ENCODE data around the gene RNF149. TPM values are rescaled to one million over a fixed set of nuclear protein-coding genes. Genes with fewer than 3 reads are reported as not detected.
A peak's percentile ranks its signal among the peaks of the same experiment; 100 is the strongest.

Gene RNF149
- total RNA-seq, 1 donor from 2014 or later: 39.9 TPM

- no peak for TF ChIP-seq CTCF (IDR thresholded peaks at IDR 0.05)
- intact Hi-C loops (cut with DNase I): no loop called here
Measured at GRCh38 chr2:101310834-101311695, 2.6 kb upstream of the RNF149 start.

GRCh38 chr2:101310090-101310833 lies 1.8 kb upstream of the RNF149 start:
- no peaks in the 10 kb centered on the region for H3K9me3 ChIP-seq
- no peak for TF ChIP-seq CTCF (IDR thresholded peaks at IDR 0.05)
- peaks cover 3 to 6% of the 10 kb centered on the region in 2 donors for H3K4me1 ChIP-seq
- no peak overlapping the region for H3K27ac ChIP-seq
- H3K27me3 ChIP-seq: no peaks in the 10 kb centered on the region
- intact Hi-C loops (cut with DNase I): no loop called here
- no peak for DNase-seq (ENCODE audit: low spot score in 2 of 2)
- no peak overlapping the region for H3K4me3 ChIP-seq
- no peaks in the 10 kb centered on the region for H3K36me3 ChIP-seq

More at GRCh38 chr2:101310834-101311695, 2.6 kb upstream of the RNF149 start:
- H3K4me3 ChIP-seq: no peak overlapping the region
- H3K9me3 ChIP-seq: no peaks in the 10 kb centered on the region
- no peak for DNase-seq (ENCODE audit: low spot score in 2 of 2)
- no peaks in the 10 kb centered on the region for H3K36me3 ChIP-seq
- H3K4me1 ChIP-seq: peaks cover 0 to 3% of the 10 kb centered on the region in 2 donors
- H3K27me3 ChIP-seq: no peaks in the 10 kb centered on the region
- no peak overlapping the region for H3K27ac ChIP-seq

GRCh38 chr2:101307950-101308431 lies 510 bp downstream of the RNF149 start:
- no peak for DNase-seq (ENCODE audit: low spot score in 2 of 2)
- intact Hi-C loops (cut with DNase I): loop anchor here (1.0 to 10.0 kb wide), 3 partner anchors 56 to 306 kb away; partner anchors contain the start of genes CNOT11, RPL31 and TBC1D8
- H3K36me3 ChIP-seq: no peaks in the 10 kb centered on the region
- no peak for TF ChIP-seq CTCF (IDR thresholded peaks at IDR 0.05)
- peaks cover 3 to 16% of the 10 kb centered on the region in 2 donors for H3K4me1 ChIP-seq
- no peaks in the 10 kb centered on the region for H3K27me3 ChIP-seq
- H3K27ac ChIP-seq: peak overlapping the region; percentile 92 to 94
- peak overlapping the region; percentile 76 to 95 for H3K4me3 ChIP-seq
- no peaks in the 10 kb centered on the region for H3K9me3 ChIP-seq

GRCh38 chr2:101307503-101307902 lies 998 bp downstream of the RNF149 start:
- intact Hi-C loops (cut with DNase I): loop anchor here (5.0 to 10.0 kb wide), 2 partner anchors 153 to 305 kb away; partner anchors contain the start of genes RPL31 and TBC1D8
- Histone ChIP-seq H3K4me3 (peak overlapping the region; percentile 76 to 95), H3K27ac (peak overlapping the region; percentile 92 to 94), H3K36me3 (peaks cover 0 to 2% of the 10 kb centered on the region in 2 donors), H3K4me1 (peaks cover 3 to 17% of the 10 kb centered on the region in 2 donors), H3K9me3 (no peaks in the 10 kb centered on the region), H3K27me3 (no peaks in the 10 kb centered on the region)
- no peak for TF ChIP-seq CTCF (IDR thresholded peaks at IDR 0.05)
- no peak for DNase-seq (ENCODE audit: low spot score in 2 of 2)

GRCh38 chr2:101306410-101306809 lies 2.1 kb downstream of the RNF149 start:
- Histone ChIP-seq H3K36me3 (peaks cover 0 to 3% of the 10 kb centered on the region in 2 donors), H3K4me1 (peaks cover 3 to 20% of the 10 kb centered on the region in 2 donors), H3K4me3 (peak overlapping the region; percentile 76 to 95), H3K9me3 (no peaks in the 10 kb centered on the region), H3K27me3 (no peaks in the 10 kb centered on the region), H3K27ac (peak overlapping the region; percentile 92 to 94)
- intact Hi-C loops (cut with DNase I): loop anchor here (5.0 to 10.0 kb wide), 2 partner anchors 152 to 304 kb away; partner anchors contain the start of genes RPL31 and TBC1D8
- no peak for DNase-seq (ENCODE audit: low spot score in 2 of 2)
- TF ChIP-seq CTCF (IDR thresholded peaks at IDR 0.05): no peak

Measured in ascending aorta (tissue), 2 donors.